ENCODE data around the gene PSMC5. TPM values are rescaled to one million over a fixed set of nuclear protein-coding genes. Genes with fewer than 3 reads are reported as not detected.
"Not testable (repeated sequence)": the region's sequence is repeated elsewhere in the genome, so short reads cannot be mapped to it uniquely, and the experiment has no call there.

PSMC5 gene
- total RNA-seq, 4 donors from 2014 or later = 68.9 to 126 (median 88.7) TPM

- TF ChIP-seq POLR2A (IDR thresholded peaks at IDR 0.05) (no peak), CTCF (IDR thresholded peaks at IDR 0.05) (no peak)
- intact Hi-C loops (cut with DNase I; ENCODE audit: low total_unique reads) = no loop called here
- no peak for DNase-seq (ENCODE audit: low spot score in 2 of 2)
- peak overlapping the region; percentile 90 for H3K4me3 ChIP-seq (ENCODE audit: low read depth, poor library complexity, severe bottlenecking)
- 0 to 1% methylated on average over 33 to 35 of the region's 36 CpGs for WGBS, 2 donors
Measured at GRCh38 chr17:63842173-63842539, 14.9 kb downstream of the PSMC5 start.

GRCh38 chr17:63842540-63843386 lies 15.5 kb downstream of the PSMC5 start, which contains the start of gene SMARCD2:
Gene SMARCD2 (minus strand): TSS chr17:63842685. CDS start chr17:63842674, 11 bp downstream.
- peak within 1 kb of the TSS; percentile 90 for H3K4me3 ChIP-seq (ENCODE audit: low read depth, poor library complexity, severe bottlenecking)
- TF ChIP-seq POLR2A (IDR thresholded peaks at IDR 0.05) (no peak), CTCF (IDR thresholded peaks at IDR 0.05) (peak in 1 of 3 donors; percentile 11)
- DNase-seq (ENCODE audit: low spot score in 2 of 2) = peak; percentile 98 to 100
- intact Hi-C loops (cut with DNase I; ENCODE audit: low total_unique reads) = no loop called here
- 0 to 2% methylated on average over 31 to 76 of the region's 92 CpGs for WGBS, 2 donors

GRCh38 chr17:63843387-63843888 lies 16.2 kb downstream of the PSMC5 start:
- DNase-seq (ENCODE audit: low spot score in 2 of 2); intact Hi-C loops (cut with DNase I; ENCODE audit: low total_unique reads): not testable (repeated sequence)
- WGBS, 2 donors = 6 to 11% methylated on average over 19 of the region's 19 CpGs
- peak overlapping the region; percentile 24 for H3K4me3 ChIP-seq (ENCODE audit: low read depth, poor library complexity, severe bottlenecking)

- 70 to 71% methylated on average over 9 of the region's 9 CpGs for WGBS, 2 donors
- no peak for TF ChIP-seq CTCF (IDR thresholded peaks at IDR 0.05)
- no peak for TF ChIP-seq POLR2A (IDR thresholded peaks at IDR 0.05)
- no peak for DNase-seq (ENCODE audit: low spot score in 2 of 2)
- intact Hi-C loops (cut with DNase I; ENCODE audit: low total_unique reads) = no loop called here
- no peak overlapping the region for H3K4me3 ChIP-seq (ENCODE audit: low read depth, poor library complexity, severe bottlenecking)
Measured at GRCh38 chr17:63843910-63844677, 16.9 kb downstream of the PSMC5 start.

- 36 to 37% methylated on average over 1 of the region's 1 CpG for WGBS, 2 donors
- no peak for DNase-seq (ENCODE audit: low spot score in 2 of 2)
- TF ChIP-seq CTCF (IDR thresholded peaks at IDR 0.05) (no peak), POLR2A (IDR thresholded peaks at IDR 0.05) (no peak)
- no peak overlapping the region for H3K4me3 ChIP-seq (ENCODE audit: low read depth, poor library complexity, severe bottlenecking)
- intact Hi-C loops (cut with DNase I; ENCODE audit: low total_unique reads) = no loop called here
Measured at GRCh38 chr17:63845509-63845908, 18.3 kb downstream of the PSMC5 start.

Measured in lower leg skin (tissue), 4 donors.